Right renal pelvis (tissue), 4 donors: ENCODE measurements around the gene ALOX5AP. TPM values are rescaled to one million over a fixed set of nuclear protein-coding genes. Genes with fewer than 3 reads are reported as not detected.

Experiments used
- DNase-seq, 4 donors: peaks; one replicate each; pipeline ENCODE4 v3.0.0-alpha.2; 2013; ENCODE audit warnings: low read depth in 4 of 4, low spot score in 3 of 4, missing footprints in 1 of 4
- polyA plus RNA-seq, 4 donors: library from polyadenylated mRNA; unstranded; fragments of 120-200 nt; gene quantifications; one replicate each; pipeline ENCODE4 v1.2.1, GENCODE V29; 2013; ENCODE audit not compliant: insufficient read length in 4 of 4

The ALOX5AP gene
- polyA plus RNA-seq, 4 donors, result 3.6 to 5.6 (median 5.0) TPM

DNA sequence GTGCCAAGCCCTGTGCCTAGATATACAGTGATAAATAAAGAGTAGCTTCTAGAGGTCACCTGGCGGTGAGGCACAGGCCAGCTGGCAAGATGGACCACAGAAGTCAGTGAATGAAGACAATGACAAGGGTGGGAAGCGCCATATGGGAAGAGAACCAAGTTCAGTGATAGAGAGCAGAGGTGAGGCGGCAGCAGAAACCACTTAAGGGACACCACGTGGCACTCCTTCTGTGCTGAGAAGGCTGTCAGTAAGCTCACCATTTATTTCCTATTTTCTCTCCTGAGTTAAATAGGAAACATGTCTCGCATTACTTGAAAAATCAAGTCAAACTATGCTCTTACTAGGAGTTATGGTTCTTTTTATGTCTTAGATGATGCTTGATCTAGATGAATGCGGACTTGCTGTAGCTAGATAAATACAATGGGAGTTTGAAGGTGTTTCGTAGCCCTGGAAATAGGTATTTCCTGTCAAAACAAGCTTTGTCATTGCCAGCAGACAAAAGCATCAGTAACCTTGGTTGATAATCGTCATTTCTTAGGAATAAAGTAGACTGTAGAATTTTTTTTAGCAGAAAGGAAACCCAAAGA, 17.8 kb downstream of the ALOX5AP start:
- DNase-seq, result no peak

DNA sequence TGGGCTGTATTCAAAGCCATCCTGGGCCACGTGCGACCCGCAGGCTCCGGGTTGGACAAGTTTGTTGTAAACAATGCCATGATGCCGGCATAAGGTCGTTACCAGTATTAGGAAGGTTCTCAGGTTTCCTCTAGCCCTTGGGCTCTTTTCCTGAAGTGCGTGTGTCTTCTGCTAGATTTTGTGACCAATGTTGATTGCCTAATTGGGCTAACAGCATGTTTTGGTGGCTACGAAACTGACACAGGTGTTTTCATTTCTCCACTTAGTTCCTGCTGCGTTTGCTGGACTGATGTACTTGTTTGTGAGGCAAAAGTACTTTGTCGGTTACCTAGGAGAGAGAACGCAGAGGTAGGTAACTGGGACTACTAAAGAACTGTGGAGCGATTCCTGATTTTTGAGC, 20.3 kb downstream of the ALOX5AP start:
- DNase-seq, result no peak

DNA sequence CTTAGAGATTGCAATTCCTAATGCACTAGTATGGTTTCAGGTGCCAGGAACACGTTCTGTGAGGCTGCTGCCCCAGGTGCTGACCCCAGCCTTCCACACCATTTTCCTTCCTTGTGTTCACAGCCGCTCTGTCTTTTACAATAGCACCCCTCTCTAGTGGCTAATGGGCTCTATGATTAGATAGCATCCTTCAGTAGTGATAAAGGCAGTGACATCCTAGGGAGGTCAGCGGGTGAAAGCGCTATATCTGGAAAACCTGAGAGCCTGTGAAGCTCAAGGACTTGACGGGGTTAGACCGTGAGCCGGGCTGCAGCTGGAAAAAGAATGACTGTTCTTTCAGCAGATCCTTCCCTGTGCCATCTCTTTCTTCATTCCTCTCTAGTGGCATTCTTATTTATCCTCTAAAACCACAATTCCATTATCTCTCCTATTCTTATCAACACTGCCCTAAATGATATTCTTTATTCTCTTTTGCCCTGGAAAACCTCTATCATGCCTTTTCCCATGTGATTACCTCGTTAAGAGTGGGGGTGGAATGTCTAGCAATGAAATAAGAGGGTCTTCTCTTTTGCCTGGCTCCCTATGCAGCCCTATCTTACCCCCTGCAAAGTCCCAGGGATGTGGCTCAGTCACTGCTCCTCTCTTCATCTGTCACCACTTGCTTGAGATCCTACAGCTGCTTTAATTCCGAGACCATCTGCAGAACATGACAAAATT, 21.8 kb downstream of the ALOX5AP start:
- DNase-seq, result no peak

DNA sequence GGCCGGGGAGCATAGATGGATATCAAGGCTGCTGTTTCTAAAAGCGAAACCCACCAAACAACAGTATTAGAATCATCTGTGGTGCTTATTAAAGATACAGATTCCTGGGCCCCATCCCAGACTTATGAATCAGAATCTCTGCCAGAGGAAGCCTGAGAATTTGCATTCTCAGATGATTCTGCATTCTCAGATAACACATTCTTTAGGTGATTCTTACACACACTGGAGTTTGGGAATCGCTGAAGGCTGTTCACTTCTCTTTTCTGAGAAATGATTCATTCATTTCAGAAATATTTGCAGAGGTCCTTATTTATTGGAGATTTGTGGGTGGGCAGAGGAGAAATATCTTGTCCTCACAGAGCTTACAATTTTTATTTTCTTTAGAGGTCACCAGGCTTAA, 24.4 kb downstream of the ALOX5AP start:
- no peak for DNase-seq

DNA sequence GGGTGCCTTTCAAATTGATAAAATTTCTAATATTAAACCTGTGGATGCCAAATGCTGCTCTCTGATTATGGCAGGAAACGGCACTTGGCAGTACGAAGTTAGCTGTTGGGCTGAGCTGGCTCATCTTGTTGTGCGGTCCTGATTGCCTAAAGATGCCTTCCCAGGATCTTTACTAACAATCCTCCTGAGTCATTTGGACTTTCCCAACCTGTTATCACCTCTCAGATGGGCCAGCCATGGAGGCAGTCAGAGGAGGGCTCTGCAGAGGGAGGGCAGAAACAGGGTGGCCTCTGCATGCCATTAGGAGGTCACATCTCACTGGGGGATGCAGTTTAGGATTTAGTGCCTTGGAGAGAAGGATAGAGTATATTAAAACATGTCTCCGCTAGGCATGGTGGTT, 27.3 kb downstream of the ALOX5AP start:
- DNase-seq, result no peak

DNA sequence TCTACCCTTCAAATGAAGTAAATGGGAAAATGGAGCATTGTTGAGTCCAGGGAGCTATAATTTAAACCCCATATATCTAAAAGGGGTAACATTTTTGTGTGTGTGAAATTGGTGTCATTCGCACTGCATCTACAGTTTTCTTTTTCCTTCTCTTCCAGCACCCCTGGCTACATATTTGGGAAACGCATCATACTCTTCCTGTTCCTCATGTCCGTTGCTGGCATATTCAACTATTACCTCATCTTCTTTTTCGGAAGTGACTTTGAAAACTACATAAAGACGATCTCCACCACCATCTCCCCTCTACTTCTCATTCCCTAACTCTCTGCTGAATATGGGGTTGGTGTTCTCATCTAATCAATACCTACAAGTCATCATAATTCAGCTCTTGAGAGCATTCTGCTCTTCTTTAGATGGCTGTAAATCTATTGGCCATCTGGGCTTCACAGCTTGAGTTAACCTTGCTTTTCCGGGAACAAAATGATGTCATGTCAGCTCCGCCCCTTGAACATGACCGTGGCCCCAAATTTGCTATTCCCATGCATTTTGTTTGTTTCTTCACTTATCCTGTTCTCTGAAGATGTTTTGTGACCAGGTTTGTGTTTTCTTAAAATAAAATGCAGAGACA, 28.6 kb downstream of the ALOX5AP start:
- no peak for DNase-seq

DNA sequence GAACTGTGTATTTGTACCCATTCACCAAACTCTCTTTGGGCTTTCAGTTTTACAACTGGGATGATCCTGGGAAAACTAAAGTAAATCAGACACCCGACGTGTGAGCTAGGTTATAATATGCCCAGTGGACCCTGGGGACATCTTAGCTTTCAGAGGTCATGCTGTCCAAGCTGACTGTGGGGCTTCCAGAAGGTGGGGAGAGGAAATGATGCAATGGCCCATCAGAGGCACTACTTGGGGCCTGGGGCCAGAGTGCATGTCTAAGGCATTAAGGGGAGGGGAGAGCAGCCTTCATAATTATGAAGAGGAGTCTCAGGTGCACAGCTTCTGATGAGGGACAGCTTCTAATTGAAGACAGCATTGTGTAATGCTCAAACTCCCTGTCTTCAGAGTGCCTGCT, 30.9 kb downstream of the ALOX5AP start:
- no peak for DNase-seq

DNA sequence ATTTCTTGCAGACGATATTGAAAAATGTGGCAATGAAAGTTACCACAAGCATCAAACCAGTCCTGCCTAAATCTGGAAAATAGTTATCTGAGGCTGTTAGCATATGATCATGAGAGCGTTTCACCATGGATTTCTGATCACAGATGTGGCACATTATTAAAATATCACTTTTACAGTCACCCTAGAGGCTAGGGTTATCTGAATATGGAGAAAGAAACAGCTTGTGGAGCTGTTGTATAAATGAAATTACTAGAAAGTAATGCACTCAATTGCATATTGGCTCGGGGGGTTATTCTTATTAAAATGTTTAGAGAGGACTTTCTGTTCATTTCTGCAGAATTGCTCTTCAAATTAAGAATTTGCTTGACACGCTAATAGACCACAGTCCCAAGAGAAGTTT, 35.6 kb downstream of the ALOX5AP start:
- no peak for DNase-seq

DNA sequence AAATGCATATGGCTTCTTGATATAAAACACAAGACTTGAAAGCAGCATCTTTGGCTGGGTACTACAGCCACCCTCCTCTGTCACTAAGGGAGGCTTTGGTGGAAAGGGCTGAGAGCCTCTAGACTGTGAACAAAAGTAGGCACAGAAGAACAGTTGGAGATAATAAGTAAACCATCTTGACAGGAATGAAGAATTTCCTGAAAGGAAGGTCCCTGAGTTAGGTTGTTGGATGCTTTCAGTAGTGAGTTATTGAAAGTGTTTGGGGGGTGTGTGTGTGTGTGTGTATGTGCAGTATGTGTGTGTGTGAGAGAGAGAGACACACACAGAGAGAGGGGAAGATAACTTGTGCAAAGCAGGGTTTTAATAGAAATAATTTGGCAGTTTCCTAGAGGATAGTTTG, 38.2 kb downstream of the ALOX5AP start:
- DNase-seq, result no peak

DNA sequence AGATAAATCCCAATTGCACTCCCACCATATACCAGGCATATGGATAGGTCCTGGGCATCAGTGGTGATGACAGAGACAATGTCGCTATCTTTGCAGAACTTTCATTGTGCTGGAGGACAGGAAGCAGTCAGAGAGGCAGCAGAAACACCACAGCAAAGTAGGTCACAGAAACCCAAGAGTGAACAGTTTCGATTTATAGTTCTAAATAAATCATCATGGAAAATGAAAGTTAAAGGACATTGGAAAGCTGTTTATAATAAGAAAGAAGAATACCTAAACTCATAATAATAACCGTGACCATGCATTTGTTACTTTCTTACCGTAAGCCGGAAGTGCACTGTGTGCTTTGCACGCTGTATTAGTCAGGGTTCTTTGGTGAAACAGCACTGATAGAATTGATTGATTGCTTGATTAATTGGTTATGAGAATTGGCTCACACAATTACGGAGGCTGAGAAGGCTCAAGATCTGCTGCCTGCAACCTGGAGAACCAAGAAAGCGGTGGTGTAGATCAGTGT, 38.9 kb downstream of the ALOX5AP start:
- no peak for DNase-seq

DNA sequence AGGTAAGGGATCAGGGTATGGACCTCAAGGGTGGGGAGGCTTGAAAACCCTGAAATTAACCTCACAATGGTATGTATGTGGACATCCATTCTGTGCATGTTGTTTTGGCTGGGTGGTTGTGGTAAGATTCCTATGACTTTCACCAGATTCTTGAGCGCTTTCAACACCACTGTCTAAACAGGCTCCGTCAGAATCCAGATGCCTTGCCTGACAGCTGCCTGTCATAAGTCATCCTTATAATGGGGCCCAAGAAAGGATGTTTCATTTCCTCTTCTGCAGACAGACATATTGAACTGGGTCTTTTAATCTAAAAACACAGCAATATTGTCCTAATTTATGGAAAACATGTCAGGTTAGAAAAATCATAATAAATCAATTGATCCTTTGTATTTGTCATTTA, 41.3 kb downstream of the ALOX5AP start:
- DNase-seq, result no peak

DNA sequence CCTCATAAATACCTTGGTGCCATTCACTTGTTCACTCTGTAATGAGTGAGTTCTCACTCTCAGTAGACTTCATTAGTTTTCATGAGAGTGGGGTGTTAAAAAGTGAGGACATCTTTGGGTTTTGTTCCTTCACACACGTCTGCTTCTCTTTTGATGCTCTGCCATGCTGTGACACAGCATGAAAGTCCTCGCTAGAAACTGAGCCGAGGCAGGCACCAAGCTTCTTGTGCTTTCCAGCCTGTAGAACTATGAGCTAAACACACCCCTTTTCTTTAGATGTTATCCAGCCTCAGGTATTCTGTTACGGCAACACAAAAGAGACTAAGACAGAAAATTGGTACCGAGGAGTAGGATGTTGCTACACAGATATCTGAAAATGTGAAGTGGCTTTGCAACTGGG, 43.7 kb downstream of the ALOX5AP start:
- DNase-seq, result no peak

DNA sequence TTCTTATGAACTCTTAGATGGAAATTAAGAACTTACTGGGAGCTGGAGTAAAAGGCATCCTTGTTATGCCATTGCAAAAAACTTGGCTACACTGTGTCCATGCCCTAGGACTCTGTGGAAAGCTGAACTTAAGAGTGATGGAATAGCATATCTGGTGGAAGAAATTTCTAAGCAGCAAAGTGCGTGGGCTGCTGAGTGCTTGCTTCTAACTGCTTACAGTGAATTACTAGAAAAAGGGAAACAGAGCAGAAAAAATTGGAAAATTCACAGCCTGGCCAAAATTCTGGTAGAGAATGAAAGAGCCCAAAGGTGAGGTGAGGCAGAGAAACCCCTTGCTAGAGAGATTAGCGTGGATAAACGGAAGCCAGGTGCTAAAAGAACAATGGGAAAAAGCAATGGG, 44.3 kb downstream of the ALOX5AP start:
- DNase-seq, result no peak

DNA sequence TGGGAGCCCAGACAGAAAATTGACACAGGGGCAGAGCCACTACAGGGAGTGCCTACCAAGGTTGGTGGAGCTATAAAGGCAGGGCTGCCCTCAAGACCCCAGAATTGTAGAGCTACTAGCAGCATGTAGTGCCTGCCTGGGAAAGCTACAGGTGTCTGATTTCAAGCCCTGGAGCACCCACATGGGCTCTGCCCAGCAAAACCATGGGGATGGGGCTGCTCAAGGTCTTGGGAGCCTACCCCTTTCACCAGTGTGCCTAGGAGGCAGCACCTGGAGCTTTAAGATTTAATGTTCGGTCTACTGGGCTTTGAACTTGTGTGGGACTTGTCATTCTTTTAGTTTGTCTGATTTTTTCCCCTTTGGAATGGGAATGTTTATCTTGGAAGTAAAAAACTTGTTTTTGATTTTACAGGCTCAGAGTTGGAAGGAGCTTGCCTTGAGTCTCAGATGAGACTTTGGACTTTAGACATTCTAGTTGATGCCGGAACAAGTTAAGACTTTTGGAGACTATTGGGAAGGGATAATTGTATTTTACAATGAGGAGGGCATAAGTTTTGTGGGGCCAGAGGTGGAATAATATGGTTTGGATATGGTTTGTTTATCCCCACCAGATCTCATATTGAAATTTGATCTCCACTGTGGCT, 45.1 kb downstream of the ALOX5AP start:
- DNase-seq, result no peak

DNA sequence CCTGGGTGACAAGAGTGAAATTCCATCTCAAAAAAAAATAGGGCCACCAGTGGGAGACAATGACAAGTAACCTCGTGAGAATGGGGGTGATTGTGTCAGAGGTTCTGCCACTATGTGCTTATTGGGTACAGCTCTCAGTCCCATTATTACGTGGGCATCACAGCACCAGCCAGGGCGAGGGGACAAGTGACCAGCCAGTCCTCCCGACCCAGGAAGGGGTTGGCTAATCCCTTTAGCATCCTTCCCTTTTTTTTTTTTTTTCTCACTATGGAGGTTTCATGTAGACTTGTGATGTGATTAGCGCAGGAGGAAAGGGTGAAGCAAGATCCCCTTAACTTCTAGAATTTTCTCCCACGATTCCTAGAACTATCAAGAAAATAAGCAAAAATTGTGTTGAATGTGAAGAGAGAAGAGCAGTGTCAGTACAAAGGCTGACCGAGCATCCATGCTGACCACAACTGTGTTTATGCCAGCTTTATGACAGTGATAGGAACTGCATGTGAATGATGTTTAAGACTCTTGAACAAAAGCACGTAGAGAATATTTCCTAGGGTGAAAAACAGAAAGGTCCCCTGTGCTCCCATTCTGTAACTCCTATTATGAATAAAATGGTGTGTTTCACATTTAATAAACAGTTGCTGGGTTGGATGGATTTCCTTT, 50.0 kb downstream of the ALOX5AP start:
- no peak for DNase-seq

DNA sequence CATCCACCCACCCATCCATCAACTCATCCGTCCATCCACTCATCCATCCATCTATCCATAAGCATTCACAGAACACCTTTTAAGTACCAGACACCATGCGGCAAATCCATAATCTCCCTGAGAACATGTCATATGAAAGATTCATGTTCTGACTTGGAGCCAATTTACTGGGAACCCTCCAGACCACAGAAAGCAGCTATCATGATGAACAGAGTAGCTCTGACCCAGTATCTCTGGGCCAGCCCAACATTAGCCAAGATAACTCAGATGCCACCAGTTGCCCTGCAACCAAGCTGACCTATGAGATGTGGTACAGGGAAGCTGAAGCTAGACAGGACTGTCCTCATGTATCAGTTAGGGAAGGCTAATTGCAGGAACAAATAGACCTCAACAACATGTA, 51.3 kb downstream of the ALOX5AP start:
- DNase-seq, result no peak

DNA sequence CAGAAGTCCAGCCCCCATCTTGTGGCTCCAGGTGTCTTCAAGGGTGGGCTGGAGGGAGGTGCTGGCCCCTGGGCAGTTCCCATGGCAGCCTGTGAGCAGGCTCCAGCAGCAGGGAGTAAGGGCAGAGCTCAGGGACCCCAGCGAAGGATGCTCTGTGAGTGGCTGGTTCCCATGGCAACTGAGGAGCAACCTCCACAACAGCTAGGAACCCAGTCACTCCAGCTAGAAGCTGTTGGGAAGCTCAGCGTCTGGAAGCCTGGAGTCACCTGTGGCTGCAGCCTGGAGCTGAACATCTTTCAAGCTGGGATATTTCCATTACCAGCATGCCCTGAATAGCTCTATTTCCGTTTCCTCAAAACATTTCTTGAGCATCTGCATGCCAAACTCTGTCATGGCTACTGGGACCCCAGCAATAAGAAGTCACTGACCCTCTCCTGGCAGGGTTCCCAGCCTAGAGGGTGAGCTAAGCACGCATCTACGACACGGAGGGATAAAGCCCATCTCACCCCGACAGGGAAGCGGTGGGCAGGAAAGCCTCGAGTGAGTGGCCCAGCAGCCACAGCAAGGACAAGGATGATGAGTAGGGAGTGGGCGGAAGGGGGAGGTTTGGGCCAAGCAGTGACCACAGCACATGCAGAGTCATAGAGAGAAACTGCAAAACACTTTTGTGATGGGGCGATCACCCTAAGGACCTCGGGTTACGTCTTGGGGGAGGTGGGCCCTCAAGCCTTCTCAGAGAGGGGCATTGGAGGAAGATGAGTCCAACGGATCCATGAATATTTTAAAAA, 52.6 kb downstream of the ALOX5AP start:
- DNase-seq, result no peak

DNA sequence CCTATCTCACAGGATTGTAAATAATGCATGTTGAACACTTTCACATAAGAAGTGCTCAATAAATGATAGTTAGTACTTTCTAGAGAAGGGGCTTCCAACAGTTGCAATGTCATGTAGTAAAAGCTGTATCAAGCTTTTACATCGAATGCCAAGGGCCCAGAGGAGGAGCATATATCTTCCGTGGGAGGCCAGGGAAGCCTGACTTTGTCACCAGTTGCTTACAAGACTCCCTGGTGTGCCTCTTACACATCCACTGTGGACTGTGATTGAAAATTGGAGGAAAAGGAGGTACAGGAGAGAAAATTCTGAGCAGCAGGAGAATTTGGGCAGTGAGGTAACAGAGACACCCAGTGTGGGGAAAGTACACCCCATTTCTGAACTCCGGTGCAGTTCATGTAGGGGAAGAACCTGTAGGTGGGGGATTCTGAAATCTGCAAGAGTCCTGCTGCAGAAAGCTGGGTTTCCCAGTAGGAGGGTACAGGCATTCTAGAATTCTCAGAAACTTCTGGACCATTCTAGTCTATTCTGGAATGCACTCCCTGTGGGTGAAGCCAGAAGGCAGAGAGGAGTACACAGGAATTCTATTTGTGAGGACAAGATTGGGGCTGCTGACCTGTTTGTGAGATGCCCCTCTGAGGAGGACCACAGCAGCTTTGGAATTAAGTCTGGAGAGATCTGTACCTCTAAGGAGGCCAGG, 54.0 kb downstream of the ALOX5AP start:
- no peak for DNase-seq

DNA sequence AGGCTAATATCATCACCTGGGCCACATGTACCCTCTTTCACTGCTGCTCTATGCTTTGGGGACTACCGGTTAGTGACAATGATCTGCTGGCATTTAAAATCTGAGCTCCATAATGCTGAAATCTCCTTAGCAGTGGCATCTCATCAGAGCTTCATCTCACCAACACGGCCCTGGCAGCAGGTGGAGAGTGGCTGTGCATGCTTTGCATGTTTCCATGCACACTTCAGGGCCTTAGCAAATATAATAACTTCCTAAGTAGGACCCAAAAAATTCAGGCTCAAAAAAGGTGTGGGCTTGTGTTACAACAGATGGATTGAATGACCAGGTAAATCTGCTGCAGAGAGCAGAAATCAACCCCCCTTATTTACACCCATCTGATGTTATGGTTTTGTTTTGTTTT, 55.2 kb downstream of the ALOX5AP start:
- no peak for DNase-seq
